GM18909 (cell line): ENCODE measurements around the gene WFS1.

Experiments used
- ATAC-seq: cut with Tn5 transposase; IDR thresholded peaks from one replicate; pipeline ENCODE4 v1.9.1; 2021; ENCODE audit warnings: mild to moderate bottlenecking; ENCODE audit not compliant: unreplicated experiment, poor library complexity

WFS1 gene

DNA sequence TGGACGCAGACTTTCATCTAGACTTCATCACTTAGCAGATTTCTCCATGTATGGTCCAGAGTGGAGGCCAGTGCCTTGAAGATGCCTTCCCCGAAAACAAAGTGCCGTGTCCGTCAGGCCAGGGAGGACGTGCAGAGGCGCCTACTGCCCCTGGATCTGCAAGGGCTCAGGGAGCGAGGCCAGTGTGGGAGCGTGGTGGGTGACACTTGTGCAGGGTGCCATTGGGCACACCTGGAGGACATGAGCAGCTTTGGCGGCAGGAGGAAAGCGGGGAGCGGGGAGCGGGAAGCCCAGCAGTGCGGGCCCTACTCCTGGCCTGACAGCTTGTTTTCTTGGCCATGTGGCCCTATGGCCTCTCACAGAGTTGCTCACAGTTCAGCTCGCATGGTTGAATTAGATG lies 25.8 kb downstream of the WFS1 start:
- no peak for ATAC-seq

DNA sequence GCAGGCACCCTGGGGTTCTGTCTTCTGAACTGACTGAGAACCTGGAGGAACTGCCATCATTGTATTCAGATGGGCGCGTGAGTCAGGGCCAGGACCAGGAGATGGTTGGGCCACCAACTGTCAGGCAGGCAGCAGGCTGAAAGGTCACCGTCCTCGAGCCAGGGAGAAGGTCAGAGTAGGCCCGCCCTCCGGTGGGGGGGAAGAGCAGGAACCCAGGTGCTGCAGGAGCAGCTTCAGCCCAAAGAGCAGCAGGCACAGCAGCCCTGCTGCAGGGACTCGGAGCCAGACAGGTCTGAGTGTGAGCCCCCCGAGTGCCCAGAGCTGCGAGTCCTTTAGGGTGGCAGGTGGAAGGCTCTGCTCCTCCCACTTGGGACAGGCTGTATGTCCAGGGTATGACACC lies 26.4 kb downstream of the WFS1 start:
- no peak for ATAC-seq

DNA sequence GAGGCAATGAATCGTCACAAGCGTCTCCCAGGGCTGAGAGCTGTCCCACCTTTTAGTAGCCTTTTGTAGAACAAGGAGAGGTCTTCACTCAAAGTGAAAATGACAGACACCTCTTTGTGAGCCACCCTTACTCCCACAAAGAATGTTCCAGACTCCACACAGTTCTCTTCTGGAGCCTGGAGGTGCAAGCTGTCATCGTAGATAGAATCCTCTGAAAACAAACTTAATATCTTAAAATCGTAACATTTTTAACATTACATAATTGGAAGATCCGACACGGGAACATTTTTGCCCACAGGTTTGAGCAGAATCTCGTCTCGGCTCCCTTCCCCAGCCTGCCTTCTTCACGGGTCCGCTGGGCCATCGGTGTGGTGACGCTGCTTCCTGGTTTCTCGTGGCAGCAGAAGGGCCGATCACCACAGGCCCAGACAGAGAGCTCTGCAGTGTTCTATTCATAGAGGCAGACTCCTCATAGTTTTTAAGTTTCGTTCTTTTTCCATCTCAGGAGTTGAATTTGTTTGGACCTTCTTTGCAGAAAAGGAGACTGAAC lies 27.7 kb downstream of the WFS1 start:
- ATAC-seq: no peak

DNA sequence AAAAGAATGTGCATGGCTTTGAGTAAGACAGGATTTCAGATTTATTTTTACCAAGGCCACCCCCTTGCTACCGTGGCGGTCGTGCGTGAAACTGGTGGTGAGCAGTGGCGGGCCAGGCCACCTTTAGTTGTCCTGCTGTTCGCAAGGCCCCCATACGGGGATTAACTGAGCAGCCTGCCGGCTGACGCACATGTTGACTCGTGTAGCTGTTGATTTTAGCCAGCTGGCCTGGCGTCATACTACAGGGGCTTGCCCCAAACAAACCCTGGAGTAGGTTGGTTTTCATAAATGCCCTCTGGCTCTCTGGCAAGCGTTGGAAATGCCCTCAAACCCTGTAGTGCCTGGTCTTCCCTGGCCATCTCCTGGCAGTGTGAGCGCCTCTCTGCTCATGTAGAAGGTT lies 28.4 kb downstream of the WFS1 start:
- ATAC-seq: no peak

DNA sequence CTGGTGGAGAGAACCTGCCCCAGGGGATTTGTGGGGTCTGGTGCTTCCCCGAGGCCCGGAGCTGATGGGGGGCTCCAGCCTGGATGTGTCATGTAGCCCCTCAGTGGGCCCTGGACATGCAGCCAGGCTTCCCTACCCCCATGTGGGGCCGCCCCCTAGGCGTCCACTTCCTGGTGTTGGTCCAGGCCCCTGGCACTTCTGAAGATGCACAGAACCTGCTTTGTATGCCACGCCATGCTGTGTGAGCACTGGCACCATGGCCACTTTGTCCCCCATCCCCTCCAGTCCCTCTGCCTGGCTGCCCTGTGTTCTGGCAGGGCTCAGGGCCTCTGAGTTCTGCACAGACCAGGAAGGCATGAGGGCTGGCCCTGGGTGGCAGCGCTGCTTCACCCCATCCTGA lies 29.2 kb downstream of the WFS1 start:
- ATAC-seq: no peak

DNA sequence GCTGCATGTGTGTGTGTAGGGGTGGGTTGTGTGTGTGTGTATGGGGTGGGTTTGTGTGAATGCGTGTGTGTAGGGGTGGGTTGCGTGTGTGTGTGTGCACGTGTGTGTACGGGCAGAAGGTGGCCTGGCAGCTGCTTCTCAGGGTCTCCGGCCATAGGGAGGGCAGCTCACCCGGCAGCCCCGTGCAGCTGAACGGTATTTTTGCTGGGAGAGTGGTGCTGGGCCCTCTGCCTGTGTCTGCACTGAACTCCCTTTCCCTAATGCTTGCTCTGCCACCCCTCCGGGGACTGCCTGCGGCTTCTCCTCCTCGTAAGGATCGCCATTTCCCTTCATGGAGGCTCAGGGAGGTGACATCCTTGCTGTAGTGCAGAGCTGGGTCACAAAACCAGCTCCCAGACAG lies 30.2 kb downstream of the WFS1 start:
- no peak for ATAC-seq

DNA sequence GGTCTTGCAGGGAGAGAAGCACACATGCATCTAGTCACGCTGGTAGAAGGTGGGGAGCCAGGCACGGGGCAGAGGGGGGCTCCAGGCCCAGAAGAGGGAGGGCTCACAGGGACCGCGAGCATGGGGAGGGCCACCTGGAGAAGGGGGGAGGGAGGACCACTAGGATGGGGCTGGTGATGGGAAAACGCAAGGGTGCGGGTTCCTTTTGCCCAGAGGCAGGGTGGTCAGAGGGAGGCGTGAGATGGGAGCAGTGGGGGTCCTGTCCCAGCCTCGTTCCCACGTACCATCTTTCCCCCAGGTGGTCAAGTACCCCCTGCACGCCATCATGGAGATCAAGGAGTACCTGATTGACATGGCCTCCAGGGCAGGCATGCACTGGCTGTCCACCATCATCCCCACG lies 30.7 kb downstream of the WFS1 start:
- ATAC-seq: no peak

DNA sequence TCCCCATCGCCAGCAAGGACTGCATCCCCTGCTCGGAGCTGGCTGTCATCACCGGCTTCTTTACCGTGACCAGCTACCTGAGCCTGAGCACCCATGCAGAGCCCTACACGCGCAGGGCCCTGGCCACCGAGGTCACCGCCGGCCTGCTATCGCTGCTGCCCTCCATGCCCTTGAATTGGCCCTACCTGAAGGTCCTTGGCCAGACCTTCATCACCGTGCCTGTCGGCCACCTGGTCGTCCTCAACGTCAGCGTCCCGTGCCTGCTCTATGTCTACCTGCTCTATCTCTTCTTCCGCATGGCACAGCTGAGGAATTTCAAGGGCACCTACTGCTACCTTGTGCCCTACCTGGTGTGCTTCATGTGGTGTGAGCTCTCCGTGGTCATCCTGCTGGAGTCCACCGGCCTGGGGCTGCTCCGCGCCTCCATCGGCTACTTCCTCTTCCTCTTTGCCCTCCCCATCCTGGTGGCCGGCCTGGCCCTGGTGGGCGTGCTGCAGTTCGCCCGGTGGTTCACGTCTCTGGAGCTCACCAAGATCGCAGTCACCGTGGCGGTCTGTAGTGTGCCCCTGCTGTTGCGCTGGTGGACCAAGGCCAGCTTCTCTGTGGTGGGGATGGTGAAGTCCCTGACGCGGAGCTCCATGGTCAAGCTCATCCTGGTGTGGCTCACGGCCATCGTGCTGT lies 31.5 kb downstream of the WFS1 start:
- ATAC-seq: no peak

DNA sequence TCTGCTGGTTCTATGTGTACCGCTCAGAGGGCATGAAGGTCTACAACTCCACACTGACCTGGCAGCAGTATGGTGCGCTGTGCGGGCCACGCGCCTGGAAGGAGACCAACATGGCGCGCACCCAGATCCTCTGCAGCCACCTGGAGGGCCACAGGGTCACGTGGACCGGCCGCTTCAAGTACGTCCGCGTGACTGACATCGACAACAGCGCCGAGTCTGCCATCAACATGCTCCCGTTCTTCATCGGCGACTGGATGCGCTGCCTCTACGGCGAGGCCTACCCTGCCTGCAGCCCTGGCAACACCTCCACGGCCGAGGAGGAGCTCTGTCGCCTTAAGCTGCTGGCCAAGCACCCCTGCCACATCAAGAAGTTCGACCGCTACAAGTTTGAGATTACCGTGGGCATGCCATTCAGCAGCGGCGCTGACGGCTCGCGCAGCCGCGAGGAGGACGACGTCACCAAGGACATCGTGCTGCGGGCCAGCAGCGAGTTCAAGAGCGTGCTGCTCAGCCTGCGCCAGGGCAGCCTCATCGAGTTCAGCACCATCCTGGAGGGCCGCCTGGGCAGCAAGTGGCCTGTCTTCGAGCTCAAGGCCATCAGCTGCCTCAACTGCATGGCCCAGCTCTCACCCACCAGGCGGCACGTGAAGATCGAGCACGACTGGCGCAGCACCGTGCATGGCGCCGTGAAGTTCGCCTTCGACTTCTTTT lies 32.2 kb downstream of the WFS1 start:
- no peak for ATAC-seq

DNA sequence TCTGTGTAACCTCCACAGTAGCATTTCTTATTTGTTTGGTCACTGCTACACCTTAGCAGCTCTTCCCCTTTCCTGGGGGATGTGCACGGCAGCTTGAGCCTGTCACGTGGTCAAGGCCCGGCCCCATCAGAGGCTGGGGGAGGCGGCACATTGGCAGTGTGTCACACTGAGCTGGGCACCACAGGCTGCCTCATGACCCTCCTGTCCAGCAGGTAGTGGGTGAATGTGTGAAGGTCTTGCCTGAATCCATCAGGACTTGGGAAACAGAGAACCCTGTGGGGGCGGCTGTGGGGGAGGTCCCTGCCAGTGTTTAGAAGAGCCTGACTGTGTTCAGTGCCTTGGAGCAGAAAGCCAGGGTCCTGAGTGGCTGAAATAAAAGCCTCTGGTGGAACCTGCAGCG lies 33.2 kb downstream of the WFS1 start:
- ATAC-seq: no peak

DNA sequence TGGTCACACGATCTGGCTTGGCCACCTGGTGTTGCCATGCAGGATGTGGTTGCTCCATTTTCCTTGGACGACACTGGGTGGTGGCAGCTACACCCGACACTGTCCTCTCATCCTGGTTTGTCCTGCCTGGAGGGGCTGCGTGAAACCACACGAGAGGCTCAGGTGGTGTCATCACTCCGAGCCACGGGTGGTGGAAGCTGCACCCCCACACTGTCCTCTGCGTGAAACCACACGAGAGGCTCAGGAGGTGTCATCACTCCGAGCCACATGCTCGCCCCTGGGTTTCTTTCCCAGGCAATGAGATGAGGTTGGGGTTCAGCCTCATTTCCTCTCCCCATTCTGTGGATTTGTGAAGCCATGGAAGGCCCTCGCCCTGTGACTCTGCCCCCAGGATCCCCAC lies 34.3 kb downstream of the WFS1 start:
- no peak for ATAC-seq

DNA sequence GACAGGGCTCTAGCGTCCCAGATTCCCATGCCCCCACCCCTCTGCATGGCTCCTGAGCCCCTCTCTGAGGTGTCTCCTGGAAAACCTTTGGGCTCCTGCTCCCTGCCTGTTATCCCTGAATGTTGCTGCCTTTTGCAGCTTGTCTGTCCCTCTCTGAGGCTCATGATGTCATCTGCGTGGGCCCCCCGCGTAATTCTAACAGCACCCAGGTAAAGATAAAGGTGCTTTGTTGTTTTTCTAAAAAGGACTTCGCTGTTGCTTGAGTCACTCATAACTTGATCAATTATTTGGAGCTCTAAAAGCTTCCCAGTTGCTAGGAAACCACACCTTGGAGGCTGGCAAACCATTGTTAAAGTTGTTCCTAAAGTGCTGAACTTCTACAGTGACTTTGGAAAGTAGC lies 36.6 kb downstream of the WFS1 start:
- ATAC-seq: no peak

DNA sequence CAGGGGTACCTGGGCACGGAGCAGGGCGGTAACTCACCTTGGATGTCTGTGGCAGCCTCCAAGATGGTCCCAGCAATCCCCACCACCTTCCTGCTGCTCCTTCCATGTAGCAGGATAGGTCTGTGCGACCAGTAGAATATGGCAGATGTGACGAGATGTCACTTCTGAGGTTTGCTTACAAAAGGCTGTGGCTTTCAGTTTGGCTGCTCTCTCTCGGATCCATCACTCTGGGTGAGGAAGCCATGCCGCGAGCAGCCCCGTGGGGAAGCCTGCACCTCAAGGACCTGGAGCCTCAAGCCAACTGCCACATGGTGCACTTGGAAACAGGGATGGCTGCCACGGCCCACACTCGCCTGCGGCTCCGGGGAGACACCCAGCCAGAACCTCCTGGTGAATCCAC lies 37.6 kb downstream of the WFS1 start:
- no peak for ATAC-seq

DNA sequence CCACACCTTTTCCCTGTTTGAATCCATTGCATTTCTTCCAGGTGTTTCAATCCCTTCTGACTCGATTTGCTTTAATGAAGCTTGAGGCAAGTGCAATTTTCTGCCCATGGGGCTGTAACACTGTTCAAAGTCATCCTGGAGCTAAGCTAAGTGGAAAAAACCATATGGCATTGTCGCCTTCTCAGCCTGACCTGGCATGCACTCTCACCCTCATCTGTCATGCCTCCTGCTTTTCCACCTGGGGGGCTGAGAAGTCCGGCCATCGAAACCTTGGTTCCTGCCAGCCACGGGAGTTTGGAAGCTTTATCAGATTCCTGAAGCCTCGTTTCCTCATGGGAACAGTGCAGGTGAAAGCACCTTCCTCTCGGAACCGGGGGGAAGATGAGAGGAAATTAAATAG lies 38.2 kb downstream of the WFS1 start:
- no peak for ATAC-seq

DNA sequence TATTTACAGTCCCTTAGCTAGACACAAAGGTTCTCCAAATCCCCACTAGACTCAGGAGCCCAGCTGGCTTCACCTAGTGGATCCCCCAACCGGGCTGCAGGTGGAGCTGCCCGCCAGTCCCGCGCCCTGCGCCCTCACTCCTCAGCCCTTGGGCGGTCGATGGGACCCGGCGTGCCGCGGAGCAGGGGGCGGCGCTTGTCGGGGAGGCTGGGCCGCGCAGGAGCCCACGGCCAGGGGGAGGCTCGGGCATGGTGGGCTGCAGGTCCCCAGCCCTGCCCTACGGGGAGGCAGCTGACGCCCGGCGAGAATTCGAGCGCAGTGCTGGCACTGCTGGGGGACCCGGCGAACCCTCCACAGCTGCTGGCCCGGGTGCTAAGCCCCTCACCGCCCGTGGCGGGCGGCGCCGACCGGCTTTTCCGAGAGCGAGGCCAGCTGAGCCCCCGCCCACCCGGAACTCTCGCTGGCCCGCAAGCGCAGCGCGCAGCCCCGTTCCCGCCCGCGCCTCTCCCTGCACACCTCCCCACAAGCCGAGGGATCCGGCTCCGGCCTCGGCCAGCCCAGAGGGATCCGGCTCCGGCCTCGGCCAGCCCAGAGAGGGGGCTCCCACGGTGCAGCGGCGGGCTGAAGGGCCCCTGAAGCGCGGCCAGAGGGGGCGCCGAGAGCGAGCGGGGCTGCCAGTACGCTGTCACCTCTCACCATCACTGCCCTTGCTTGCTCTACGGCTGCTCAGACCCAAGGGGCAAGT lies 39.4 kb downstream of the WFS1 start:
- ATAC-seq: no peak

DNA sequence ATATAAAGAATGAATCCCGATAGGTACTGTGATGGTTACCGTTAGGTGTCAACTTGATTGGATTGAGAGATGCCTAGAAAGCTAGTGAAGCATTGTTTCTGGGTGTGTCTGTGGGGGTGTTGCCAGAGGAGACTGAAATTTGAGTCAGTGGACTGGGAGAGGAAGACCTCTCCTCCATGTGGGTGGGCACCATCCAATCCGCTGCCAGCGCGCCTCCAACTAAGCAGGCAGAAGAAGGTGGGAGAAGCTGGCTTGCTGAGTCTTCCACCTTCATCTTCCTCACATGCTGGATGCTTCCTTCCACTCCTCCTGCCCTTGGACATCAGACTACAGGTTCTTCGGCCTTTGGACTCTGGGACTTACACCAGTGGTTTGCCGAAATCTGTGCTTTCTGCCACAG lies 40.1 kb downstream of the WFS1 start:
- no peak for ATAC-seq

DNA sequence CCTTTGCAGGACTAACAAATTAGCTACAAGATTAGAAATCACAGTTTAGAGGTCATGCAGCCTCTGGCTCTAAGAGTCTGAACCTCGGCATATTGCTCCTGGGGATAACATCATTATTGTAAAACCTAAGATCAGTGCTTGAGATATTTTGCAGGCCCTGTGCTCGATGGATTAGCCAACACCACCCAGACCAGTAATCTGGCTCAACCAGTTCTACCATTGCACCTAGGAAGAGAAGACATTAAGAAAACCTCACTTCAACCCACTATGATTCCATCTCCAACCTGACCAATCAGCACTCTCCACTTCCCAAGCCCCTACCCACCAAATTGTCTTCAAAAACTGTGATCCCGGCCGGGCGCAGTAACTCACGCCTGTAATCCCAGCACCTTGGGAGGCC lies 43.6 kb downstream of the WFS1 start:
- no peak for ATAC-seq

DNA sequence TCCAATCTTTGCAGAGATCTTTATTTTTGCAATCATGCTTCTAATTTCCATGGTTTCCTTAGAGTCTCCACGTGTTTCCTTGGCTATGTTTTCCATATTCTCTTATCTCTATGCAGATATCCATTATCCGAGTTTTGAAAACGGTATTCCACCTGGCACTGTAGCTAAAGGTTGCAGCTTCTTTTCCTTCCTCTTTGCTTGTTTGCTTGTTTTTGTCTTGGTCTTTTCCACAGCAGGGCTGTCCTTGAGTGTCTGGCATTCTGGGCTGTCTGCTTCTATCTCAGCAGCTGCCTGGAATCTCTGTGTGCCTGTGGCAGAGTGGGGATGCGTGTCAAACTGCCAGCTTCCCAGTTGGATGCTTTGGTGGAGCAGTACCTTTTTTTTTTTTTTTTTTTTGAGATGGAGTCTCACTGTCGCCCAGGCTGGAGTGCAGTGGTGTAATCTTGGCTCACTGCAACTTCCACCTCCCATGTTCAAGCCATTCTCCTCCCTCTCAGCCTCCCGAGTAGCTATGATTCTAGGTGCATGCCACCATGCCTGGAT lies 46.9 kb downstream of the WFS1 start:
- no peak for ATAC-seq

DNA sequence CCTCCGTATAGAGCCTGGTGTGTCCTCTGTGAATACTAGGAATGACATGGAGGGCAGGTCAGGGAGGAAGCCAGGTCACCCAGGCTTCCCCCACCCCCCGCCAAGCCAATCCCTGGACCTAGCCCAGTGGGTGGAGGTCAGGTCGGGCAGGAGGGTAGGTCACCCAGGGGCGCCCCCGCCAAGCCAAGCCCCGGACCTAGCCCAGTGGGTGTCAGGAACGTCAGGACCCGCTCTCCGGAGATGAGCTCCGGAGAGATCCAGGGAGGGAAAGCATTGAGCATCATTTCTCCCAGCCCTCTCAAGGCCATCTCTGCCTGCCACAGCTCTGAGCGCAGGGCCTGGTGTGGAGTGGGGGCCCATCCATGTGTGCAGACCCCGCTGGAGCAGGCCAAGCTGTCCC lies 48.6 kb downstream of the WFS1 start:
- no peak for ATAC-seq

DNA sequence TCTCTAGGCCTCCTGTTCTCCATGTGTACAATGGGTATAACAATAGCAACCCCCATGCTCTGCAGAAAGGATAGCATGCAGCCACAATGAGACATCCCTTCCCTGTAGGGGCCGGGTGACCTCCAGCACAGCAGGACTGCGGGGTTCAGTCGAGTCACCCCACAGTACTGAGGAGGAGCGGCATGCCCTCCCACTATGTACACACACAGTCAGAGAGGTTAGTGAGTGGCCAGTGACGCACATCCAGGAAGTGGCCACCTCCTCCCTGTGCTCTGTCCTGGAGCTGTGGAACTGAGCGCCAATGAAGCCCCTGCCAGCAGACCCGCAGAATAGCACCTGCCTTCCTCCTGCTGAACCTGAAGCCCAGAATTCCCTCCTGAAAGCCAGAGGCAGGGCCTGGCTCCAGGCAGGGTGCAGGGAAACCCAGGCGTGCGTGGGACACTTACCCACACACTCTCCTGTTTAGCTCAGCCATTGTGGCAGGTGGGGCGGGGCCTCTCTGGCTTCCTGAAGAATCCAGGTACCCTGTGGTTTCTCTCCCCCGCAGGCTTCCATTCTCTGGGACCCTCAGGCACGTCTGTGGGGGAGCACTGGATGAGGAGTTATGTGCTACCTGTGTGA lies 50.0 kb downstream of the WFS1 start:
- ATAC-seq: no peak

DNA sequence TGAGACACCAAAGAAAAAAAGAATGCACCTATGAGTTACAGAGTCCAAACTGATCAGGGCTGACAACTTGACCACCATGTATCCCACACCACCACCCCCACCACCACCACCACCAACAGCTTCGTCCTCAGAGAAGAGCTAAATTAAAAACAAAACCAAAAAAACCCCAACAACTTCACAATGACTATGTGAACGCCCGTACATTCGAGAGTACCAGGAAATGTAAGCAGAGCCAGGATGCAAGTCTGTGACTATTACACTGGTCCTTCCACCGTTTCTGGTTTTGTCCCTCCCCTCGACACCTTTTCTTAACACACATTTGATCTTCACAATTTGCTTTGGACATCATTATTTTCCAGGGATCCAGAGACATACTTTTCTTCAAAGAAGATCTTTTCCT lies 51.0 kb downstream of the WFS1 start:
- ATAC-seq: no peak
